ENCODE data around the gene CCDC88C. TPM values are rescaled to one million over a fixed set of nuclear protein-coding genes. Genes with fewer than 3 reads are reported as not detected.

CCDC88C gene
- polyA plus RNA-seq, 3 donors = 39.2 to 49.7 (median 44.4) TPM

DNA sequence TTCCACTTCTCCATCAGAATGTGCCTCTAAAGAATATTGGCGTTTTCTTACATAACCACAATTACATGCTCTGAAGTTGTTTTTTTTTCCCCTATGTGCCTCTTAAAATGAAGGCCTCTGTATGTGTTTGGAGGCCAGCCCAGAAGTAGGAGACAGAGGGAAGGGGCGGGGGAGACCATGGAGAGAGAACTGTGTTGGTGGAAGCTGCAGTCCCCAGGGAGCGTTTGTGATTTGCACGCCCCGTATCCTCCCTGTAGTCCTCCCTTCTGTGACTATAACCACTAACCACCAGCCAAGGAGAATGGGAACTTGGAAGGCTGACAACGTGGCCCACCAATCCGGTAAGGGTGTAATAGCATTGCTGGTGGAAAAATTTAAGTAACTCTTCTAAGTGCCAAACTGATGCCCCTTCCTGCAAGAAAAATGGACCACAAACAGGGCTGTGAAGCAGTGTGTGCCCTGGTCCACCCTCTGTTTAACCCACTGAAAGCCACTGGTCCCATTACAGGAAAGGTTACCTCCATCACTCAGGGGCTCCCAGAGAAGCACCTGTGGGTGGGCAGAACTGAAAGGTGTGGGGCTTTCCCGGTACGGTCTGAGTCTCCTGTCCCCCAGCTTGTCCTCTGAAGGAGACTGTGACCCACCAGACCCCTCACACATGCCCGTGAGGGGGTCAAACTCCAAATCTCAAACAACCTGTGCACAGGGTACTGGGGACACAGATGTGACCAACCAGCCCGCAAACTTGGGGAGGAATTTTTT is 36.8 kb downstream of the CCDC88C start:
- DNase-seq = peak; percentile 64

- DNase-seq = no peak
These were observed 37.5 kb downstream of the CCDC88C start for GRCh38 chr14:91380123-91380522.

GRCh38 chr14:91379579-91379932 is 38.1 kb downstream of the CCDC88C start:
- DNase-seq = no peak

DNA sequence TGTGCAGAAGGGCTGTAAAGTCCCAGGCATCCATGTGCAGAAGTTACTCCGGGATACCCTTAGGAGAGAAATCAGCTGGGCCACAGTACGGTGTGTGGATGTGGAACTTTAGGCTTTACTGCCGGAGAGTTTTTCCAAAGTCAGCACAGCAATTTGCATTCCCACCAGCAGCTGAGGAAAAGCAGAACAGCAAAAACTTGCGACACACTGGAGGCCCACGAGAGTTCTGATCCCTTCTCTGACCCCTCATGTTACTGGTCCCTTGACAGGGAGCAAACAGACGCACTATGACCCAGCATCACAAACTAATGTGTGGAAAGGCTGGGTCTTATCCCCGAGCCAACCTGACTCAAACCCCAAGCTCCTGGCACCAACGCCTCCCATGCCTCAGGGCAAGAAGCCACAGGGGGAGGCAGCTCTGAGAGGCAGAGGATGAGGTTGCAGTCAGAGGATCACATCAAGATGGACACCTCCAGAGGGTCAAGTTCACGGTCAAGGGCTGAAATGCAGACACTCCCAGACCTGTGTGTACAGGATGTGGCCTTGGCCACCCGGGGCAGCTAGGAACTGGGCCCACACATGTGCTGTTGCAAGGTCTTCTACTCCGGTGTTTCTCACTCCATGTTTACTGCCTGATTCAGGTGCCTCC is 38.6 kb downstream of the CCDC88C start:
- DNase-seq = no peak

- no peak for DNase-seq
These were observed 39.6 kb downstream of the CCDC88C start for GRCh38 chr14:91377700-91378652.

GRCh38 chr14:91376547-91377477 is 40.8 kb downstream of the CCDC88C start:
- DNase-seq = no peak

DNA sequence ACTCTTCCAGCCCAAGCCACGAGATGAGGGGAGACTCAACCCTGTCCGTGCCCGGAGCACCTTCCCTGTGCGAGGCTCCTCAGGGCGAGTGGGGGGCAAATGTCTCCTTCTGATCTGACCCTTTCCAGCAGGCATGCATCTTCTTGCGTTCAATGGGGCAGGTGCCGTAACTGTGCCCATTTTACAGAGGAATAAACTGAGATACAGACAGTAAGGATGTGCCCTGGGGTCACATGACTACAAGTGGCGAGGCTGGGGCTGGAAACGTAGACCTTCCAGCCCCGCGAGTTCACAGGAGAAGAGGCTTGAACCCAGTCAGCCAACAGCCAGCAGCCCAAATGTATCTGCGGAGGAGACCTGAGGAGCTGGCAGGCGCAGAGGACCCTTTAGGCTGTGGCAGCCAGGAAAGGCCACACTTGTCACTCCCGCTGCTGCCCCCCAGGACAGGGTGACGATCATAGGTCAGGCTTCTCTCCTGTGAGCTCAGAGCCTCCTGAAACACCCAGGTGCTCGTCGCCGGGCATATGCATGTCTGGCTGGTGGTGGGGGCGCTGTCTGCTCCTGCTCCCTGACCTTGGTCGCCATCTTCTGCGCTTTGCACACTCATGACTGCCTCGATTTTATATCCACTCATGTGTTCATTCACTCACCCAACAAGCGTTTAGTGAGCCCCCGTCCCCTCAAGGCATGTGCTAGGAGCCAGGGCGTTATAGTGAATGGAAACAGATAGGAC is 41.7 kb downstream of the CCDC88C start:
- no peak for DNase-seq

DNA sequence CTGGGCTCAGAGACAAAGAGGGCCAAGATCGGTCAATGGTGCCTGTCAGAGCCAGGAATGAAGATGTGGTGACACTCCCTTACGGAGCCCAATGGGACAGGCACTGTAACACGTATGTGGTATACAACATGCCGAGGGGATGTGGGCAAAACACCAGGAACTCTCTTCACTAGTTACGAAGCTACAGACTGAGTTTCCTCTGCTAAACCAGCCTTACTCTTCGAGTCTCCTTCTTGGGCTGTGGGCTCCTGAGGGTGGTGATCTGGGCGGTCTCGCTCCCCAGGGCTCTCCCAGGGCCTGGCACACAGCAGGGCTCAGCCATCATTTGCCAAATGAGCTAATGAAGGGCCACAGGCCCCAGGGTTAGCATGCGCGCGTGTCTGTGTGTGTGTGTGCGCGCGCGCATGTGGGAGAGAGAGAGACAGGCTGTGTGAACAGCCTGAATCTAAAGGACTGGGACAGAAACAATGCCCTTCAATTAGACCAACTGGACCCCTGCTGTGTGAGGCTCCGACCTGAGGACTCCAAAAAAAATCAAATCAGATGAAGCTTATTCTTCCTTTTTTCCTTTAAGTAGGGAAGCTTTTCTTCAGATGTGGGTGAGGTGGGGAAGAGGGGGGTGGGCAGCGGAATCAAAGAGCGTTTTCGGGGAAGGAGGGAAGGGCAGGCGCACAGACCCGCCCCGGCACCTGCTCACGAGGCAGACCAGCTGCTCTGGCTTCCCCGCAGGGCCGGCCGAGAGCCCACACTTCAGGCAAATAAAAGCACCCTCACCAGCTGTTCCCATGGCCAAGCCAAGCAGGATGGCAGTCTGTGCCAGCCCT is 42.5 kb downstream of the CCDC88C start:
- DNase-seq = no peak

GRCh38 chr14:91374287-91374878 is 43.2 kb downstream of the CCDC88C start:
- DNase-seq = no peak

- DNase-seq = no peak
These were observed 43.9 kb downstream of the CCDC88C start for GRCh38 chr14:91373591-91374254.

DNA sequence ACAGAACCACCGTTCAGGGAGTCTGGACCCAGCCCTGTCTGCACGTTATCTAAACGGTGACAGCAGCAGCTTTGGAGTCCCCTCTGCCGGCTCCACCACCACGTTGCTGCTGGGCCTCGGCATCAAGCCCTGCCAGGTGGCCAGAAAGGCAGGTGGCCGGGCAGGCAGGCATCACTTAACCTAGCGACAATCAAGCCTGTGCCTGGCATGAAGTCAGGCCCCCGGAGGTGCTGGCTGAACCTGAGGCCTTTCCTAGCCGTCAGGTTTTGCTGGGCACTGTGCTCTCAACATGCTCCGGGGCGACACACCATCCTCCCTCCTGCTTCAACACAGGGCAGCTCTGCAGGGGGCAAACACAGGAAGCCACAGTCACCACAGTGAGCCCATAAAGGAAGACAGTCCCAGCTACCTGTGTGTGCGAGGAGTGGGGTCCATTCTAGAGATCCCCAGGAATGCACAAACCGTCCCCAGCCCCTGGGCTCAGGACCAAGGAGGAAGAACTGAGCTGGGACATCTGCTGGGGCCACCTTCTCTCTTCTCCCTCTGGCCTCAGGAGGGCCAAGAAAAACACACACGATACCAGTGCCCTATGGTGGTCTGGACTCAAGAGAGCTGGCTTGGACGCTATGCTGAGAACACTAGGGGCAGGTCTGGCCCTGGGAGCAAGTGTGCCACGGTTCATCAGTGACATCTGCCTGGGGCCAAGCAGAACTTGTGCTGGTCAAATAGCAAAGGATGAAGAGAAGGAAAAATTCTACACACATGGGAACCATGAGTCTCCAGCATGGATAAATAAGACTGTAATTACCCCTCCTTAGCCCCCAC is 44.7 kb downstream of the CCDC88C start:
- no peak for DNase-seq

GRCh38 chr14:91371990-91372375 is 45.6 kb downstream of the CCDC88C start:
- no peak for DNase-seq

DNA sequence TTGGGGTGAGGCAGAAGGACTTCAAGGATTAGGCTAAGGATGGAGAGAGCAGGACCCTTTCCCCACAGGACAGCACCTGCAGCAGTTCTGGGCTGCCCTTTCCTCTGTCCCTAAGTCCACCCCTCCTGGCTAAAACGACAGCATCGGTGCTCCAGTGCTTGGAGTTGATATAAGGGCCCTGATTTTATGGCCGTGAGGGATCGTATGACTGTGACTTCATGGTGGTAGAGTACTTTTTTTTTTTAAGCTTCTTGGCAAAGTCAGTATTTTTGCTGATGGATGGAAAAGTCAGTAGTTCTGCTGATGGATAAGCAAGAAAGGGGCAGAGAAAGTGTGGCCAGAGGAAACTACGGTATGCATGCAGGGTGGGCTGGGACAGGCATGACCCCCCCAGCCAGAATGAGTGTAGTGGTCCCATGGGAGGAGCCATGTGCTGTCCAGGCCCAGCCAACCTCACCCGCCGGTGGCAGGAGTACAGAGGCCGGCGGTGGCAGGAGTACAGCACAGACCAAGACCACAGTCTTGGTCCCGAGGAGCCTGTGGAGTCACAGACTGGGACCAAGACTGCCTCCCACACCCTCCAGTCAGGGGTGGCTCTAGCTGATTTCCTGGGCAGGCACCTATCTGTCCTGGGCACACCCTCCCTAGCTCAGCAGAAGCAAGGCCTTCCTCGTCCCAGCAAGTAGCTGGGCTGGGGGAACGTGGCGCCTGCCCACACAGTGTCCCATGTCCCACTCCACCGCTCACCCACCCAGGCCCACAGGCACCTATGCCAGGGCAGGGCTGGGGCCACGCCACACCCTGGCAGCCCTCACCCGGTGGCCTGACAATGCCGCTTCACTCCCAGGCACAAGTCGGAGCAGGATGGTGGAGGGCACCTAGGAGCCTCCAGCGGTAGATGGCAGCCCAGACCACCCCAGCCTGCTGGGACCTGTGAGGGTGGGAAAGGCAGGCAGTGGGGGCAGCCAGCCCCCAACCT is 46.3 kb downstream of the CCDC88C start:
- DNase-seq = no peak

DNA sequence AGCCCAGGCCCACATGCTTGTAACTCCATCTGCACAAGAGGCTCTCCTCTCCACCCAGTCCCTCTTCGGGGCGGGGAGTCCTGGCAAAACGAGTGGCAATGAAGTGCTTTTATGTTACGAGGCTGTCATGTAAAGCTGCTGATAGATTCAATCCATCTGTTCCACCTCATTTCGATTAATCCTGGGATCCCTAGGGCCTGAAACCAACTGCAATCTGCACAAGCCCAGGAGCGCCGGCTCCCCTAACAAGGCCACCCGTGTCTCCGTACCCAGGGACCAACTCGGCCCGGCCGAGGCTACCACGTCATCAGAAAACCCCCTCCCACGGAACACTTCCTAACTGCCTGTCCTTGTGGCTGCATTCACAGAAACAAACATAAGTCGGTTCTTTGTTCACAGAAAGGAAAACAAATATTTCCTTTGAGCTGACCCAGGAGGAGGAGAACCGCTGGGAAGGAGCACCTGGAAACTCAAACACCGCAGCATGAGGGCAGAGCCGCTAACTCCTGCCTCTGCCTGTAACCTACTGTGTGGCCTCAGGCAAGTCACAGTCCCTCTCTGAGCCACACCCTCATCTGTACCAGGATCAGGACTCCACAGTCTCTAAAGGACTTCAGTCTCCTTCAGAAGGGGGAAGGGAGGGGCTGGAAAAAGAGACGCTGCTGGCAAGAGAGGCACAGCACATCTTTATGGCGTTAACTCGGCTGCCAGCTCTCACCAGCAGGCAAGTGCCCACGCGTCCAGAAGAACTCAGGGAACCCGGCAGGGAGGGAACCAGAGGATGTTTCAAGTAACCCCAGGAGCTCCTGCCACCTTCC is 47.8 kb downstream of the CCDC88C start:
- no peak for DNase-seq

- DNase-seq = no peak
These were observed 48.7 kb downstream of the CCDC88C start for GRCh38 chr14:91368776-91369416.

All from renal pelvis (tissue), 4 donors.